Transverse colon (tissue), 4 donors: ENCODE measurements around the gene MYLK.

ENCODE experiments used
- POLR2A ChIP-seq: fragments of 450-650 bp; IDR thresholded peaks from one replicate; pipeline ENCODE4 v1.6.1; 2016; ENCODE audit warnings: antibody characterized with exemption, mild to moderate bottlenecking, moderate library complexity
- POLR2AphosphoS5 ChIP-seq, 3 donors: sonication (generic); formaldehyde crosslinking; IDR thresholded peaks; one replicate each; pipeline ENCODE4 v1.6.1; 2016; ENCODE audit warnings: antibody characterized with exemption in 3 of 3
- TF ChIP-seq, protein P1 (sequence below), 5 experiments: fragments of 200-600 bp in 3 of 5; fragments of 450-650 bp in 2 of 5; sonication (generic) in 3 of 5; IDR thresholded peaks; 1 replicate in 2 of 5; 2 replicates in 3 of 5; pipeline ENCODE4 v1.5.1; 2016 to 2017; ENCODE audit warnings: antibody characterized with exemption in 5 of 5, inconsistent platforms in 3 of 5, mild to moderate bottlenecking in 2 of 5, moderate library complexity in 1 of 5

DNA sequence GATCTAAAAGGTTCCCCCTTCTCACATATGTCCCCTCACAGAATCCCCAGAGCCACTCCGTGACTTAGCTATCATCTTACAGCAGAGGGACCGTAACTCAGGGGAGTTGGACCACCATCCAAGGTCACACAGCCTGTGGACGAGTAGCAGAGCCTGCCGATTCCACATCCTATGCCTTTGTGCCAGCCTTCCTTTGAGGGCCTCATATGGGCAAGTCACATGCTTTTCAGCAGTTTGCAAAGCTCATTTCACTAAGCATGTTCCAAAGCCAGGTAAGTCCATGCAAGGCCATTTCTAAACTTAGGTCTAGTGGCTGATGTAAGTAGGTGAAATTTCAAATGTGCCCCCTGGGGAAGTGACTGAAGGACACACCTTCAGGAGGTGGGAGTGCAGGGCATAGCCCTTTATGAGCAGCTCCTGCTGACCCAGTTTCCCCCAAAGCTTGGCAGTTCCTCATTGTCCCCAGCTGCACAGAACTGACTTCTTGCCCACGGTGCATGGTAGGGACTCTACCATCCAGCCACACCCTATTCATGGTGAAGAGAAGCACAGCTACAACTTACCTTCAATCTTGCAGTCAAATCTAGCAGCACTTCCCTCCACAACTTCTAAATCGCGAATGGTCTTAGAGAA is 265.9 kb downstream of the MYLK start:
- TF ChIP-seq, protein P1, sequence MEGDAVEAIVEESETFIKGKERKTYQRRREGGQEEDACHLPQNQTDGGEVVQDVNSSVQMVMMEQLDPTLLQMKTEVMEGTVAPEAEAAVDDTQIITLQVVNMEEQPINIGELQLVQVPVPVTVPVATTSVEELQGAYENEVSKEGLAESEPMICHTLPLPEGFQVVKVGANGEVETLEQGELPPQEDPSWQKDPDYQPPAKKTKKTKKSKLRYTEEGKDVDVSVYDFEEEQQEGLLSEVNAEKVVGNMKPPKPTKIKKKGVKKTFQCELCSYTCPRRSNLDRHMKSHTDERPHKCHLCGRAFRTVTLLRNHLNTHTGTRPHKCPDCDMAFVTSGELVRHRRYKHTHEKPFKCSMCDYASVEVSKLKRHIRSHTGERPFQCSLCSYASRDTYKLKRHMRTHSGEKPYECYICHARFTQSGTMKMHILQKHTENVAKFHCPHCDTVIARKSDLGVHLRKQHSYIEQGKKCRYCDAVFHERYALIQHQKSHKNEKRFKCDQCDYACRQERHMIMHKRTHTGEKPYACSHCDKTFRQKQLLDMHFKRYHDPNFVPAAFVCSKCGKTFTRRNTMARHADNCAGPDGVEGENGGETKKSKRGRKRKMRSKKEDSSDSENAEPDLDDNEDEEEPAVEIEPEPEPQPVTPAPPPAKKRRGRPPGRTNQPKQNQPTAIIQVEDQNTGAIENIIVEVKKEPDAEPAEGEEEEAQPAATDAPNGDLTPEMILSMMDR (IDR thresholded peaks at IDR 0.05), result no peak
- TF ChIP-seq POLR2AphosphoS5 (IDR thresholded peaks at IDR 0.05), result peak in 1 of 3 donors; percentile 7
- TF ChIP-seq POLR2A, result no peak
